Suprapubic skin (tissue), 4 donors: Measurements from ENCODE around the gene H6PD. TPM values are rescaled to one million over a fixed set of nuclear protein-coding genes. Genes with fewer than 3 reads are reported as not detected.

Source experiments
- DNase-seq, 2 donors: peaks; one replicate each; pipeline ENCODE4 v3.0.0-alpha.2; 2019; ENCODE audit warnings: low spot score in 2 of 2
- H3K27ac ChIP-seq: fragments of 200-600 bp; sonication (generic); one replicate; pipeline ENCODE4 v1.5.1; 2019
- H3K27me3 ChIP-seq: fragments of 200-600 bp; sonication (generic); one replicate; pipeline ENCODE4 v1.5.1; 2019
- H3K36me3 ChIP-seq: fragments of 200-600 bp; sonication (generic); one replicate; pipeline ENCODE4 v1.5.1; 2019
- H3K4me1 ChIP-seq: fragments of 200-600 bp; sonication (generic); one replicate; pipeline ENCODE4 v1.5.1; 2019
- H3K4me3 ChIP-seq: fragments of 200-600 bp; sonication (generic); one replicate; pipeline ENCODE4 v1.5.1; 2019; ENCODE audit warnings: mild to moderate bottlenecking
- H3K9me3 ChIP-seq: fragments of 200-600 bp; sonication (generic); one replicate; pipeline ENCODE4 v1.5.1; 2019
- CTCF ChIP-seq, 2 donors: fragments of 200-600 bp in 1 of 2; fragments of 450-650 bp in 1 of 2; sonication (generic) in 1 of 2; IDR thresholded peaks; one replicate each; pipeline ENCODE4 v1.5.1; 2016 to 2019; ENCODE audit warnings: antibody characterized with exemption in 2 of 2, mild to moderate bottlenecking in 1 of 2, moderate library complexity in 1 of 2
- EP300 ChIP-seq: sonication (generic); formaldehyde crosslinking; IDR thresholded peaks from one replicate; pipeline ENCODE4 v1.6.1; 2017; ENCODE audit warnings: antibody characterized with exemption
- POLR2A ChIP-seq, 2 donors: fragments of 450-650 bp; IDR thresholded peaks; one replicate each; pipeline ENCODE4 v1.6.1; 2017; ENCODE audit warnings: antibody characterized with exemption in 2 of 2, mild to moderate bottlenecking in 2 of 2, moderate library complexity in 2 of 2
- POLR2AphosphoS5 ChIP-seq, 3 donors: sonication (generic); formaldehyde crosslinking; IDR thresholded peaks; one replicate each; pipeline ENCODE4 v1.6.1; 2017; ENCODE audit warnings: antibody characterized with exemption in 3 of 3
- WGBS: methylation state at CpG from one replicate; pipeline ENCODE4 v1.1.5; 2018; 5-methylcytosine and 5-hydroxymethylcytosine counted together
- total RNA-seq, 4 donors: library from RNA; depleted of rRNA; stranded (reverse); fragments of >200 nt; gene quantifications; one replicate each; pipeline ENCODE4 v1.1.0, GENCODE V29; 2016

Gene H6PD
- total RNA-seq, 4 donors from 2014 or later, result 83.6 to 130 (median 106) TPM

- H3K27me3 ChIP-seq, result no peaks in the 10 kb centered on the region
- TF ChIP-seq POLR2A (IDR thresholded peaks at IDR 0.05) (no peak), POLR2AphosphoS5 (IDR thresholded peaks at IDR 0.05) (no peak), CTCF (IDR thresholded peaks at IDR 0.05) (no peak), EP300 (no peak)
- peaks cover 3% of the 10 kb centered on the region for H3K4me1 ChIP-seq
- peaks cover 35% of the 10 kb centered on the region for H3K36me3 ChIP-seq
- H3K4me3 ChIP-seq, result no peak overlapping the region
- 94% methylated on average over 9 of the region's 9 CpGs for WGBS
- H3K27ac ChIP-seq, result no peak overlapping the region
- no peak for DNase-seq
- H3K9me3 ChIP-seq, result no peaks in the 10 kb centered on the region
Measured at GRCh38 chr1:9258629-9259028, 24.1 kb downstream of the H6PD start.

GRCh38 chr1:9260059-9260766, 25.6 kb downstream of the H6PD start:
- peaks cover 51% of the 10 kb centered on the region for H3K36me3 ChIP-seq

GRCh38 chr1:9261496-9261895, 26.9 kb downstream of the H6PD start:
- 85% methylated on average over 8 of the region's 8 CpGs for WGBS
- no peak overlapping the region for H3K27ac ChIP-seq
- TF ChIP-seq CTCF (IDR thresholded peaks at IDR 0.05), result no peak
- TF ChIP-seq POLR2A (IDR thresholded peaks at IDR 0.05), result no peak
- no peak for TF ChIP-seq POLR2AphosphoS5 (IDR thresholded peaks at IDR 0.05)
- no peak for TF ChIP-seq EP300
- no peaks in the 10 kb centered on the region for H3K27me3 ChIP-seq
- H3K9me3 ChIP-seq, result no peaks in the 10 kb centered on the region
- H3K36me3 ChIP-seq, result peaks cover 52% of the 10 kb centered on the region
- H3K4me1 ChIP-seq, result no peaks in the 10 kb centered on the region
- no peak for DNase-seq
- H3K4me3 ChIP-seq, result no peak overlapping the region

More at GRCh38 chr1:9260059-9260766, 25.6 kb downstream of the H6PD start:
- no peaks in the 10 kb centered on the region for H3K4me1 ChIP-seq
- WGBS, result 87% methylated on average over 20 of the region's 20 CpGs
- H3K4me3 ChIP-seq, result no peak overlapping the region
- no peaks in the 10 kb centered on the region for H3K27me3 ChIP-seq
- H3K27ac ChIP-seq, result no peak overlapping the region
- no peak for DNase-seq
- H3K9me3 ChIP-seq, result no peaks in the 10 kb centered on the region
- TF ChIP-seq EP300 (no peak), POLR2A (IDR thresholded peaks at IDR 0.05) (no peak), POLR2AphosphoS5 (IDR thresholded peaks at IDR 0.05) (no peak), CTCF (IDR thresholded peaks at IDR 0.05) (no peak)

GRCh38 chr1:9262096-9262986, 27.8 kb downstream of the H6PD start:
- Histone ChIP-seq H3K27me3 (no peaks in the 10 kb centered on the region), H3K4me3 (no peak overlapping the region), H3K4me1 (no peaks in the 10 kb centered on the region), H3K9me3 (no peaks in the 10 kb centered on the region), H3K36me3 (peaks cover 52% of the 10 kb centered on the region), H3K27ac (no peak overlapping the region)
- TF ChIP-seq CTCF (IDR thresholded peaks at IDR 0.05), result no peak
- no peak for TF ChIP-seq POLR2A (IDR thresholded peaks at IDR 0.05)
- no peak for TF ChIP-seq POLR2AphosphoS5 (IDR thresholded peaks at IDR 0.05)
- TF ChIP-seq EP300, result no peak
- WGBS, result 91% methylated on average over 16 of the region's 33 CpGs
- DNase-seq, result no peak

- no peak overlapping the region for H3K27ac ChIP-seq
- peak in 1 of 2 donors; percentile 61 for DNase-seq
- no peaks in the 10 kb centered on the region for H3K27me3 ChIP-seq
- H3K9me3 ChIP-seq, result no peaks in the 10 kb centered on the region
- WGBS, result 87% methylated on average over 22 of the region's 26 CpGs
- TF ChIP-seq POLR2AphosphoS5 (IDR thresholded peaks at IDR 0.05) (no peak), POLR2A (IDR thresholded peaks at IDR 0.05) (no peak), EP300 (no peak), CTCF (IDR thresholded peaks at IDR 0.05) (no peak)
- H3K4me1 ChIP-seq, result no peaks in the 10 kb centered on the region
- H3K4me3 ChIP-seq, result no peak overlapping the region
- peaks cover 47% of the 10 kb centered on the region for H3K36me3 ChIP-seq
Measured at GRCh38 chr1:9263276-9263855, 28.8 kb downstream of the H6PD start.
